Ectodermal cell (in vitro differentiated cells): ENCODE measurements around the gene TECPR2.

Experiments used
- H3K27ac ChIP-seq: 2 replicates; pipeline ENCODE4 v1.7.0; 2013; ENCODE audit warnings: mild to moderate bottlenecking, low read depth, low read length; ENCODE audit not compliant: insufficient read depth, poor library complexity, severe bottlenecking
- H3K27me3 ChIP-seq: 2 replicates; pipeline ENCODE4 v1.7.0; 2013; ENCODE audit warnings: mild to moderate bottlenecking, low read length; ENCODE audit not compliant: insufficient read depth, control insufficient read depth, poor library complexity, severe bottlenecking
- H3K36me3 ChIP-seq: one replicate; pipeline ENCODE4 v1.7.0; 2013; ENCODE audit warnings: low read length; ENCODE audit not compliant: control insufficient read depth, insufficient read depth
- H3K4me1 ChIP-seq: one replicate; pipeline ENCODE4 v1.7.0; 2013; ENCODE audit warnings: low read length; ENCODE audit not compliant: control insufficient read depth, insufficient read depth
- H3K4me3 ChIP-seq: 2 replicates; pipeline ENCODE4 v1.7.0; 2013; ENCODE audit warnings: low read depth, low read length, control low read depth; ENCODE audit not compliant: insufficient read depth
- H3K9me3 ChIP-seq: 2 replicates; pipeline ENCODE4 v1.7.0; 2013; ENCODE audit warnings: mild to moderate bottlenecking, low read length, moderate library complexity; ENCODE audit not compliant: control insufficient read depth
- WGBS, 2 experiments: methylation state at CpG; one replicate each; pipeline ENCODE4 v1.1.7; 2013; ENCODE audit warnings: missing lambda C conversion rate in 2 of 2; 5-methylcytosine and 5-hydroxymethylcytosine counted together

The TECPR2 gene

GRCh38 chr14:102454711-102455110, 92.0 kb downstream of the TECPR2 start:
- Histone ChIP-seq H3K4me1 (no peaks in the 10 kb centered on the region), H3K4me3 (no peak overlapping the region), H3K27me3 (no peaks in the 10 kb centered on the region), H3K36me3 (peaks cover 24% of the 10 kb centered on the region), H3K9me3 (no peaks in the 10 kb centered on the region), H3K27ac (no peak overlapping the region)
- 96 to 98% methylated on average over 5 of the region's 5 CpGs for WGBS, 2 experiments

DNA sequence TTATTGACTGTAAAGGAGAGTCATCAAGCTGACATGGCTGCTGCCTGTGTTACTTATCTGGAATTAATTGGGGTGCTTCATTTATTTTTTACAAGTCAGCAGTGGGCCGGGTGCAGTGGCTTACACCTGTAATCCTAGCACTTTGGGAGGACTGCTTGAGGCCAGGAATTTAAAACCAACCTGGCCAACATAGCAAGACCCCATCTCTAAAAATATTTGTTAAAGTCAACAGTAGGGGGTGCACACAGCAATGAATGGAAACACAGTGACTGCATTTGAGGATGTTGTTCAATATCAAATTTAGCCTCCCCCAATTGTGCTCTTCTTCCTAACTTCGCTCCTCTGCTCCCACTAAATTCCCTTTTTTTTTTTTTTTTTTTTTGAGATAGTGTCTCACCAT, 94.8 kb downstream of the TECPR2 start:
- Histone ChIP-seq H3K27ac (no peak overlapping the region), H3K9me3 (no peaks in the 10 kb centered on the region), H3K4me3 (no peak overlapping the region), H3K27me3 (no peaks in the 10 kb centered on the region), H3K36me3 (peaks cover 5% of the 10 kb centered on the region), H3K4me1 (no peaks in the 10 kb centered on the region)
- WGBS, 2 experiments = 88 to 98% methylated on average over 2 of the region's 2 CpGs

GRCh38 chr14:102461490-102462338, 99.0 kb downstream of the TECPR2 start:
- Histone ChIP-seq H3K27ac (no peak overlapping the region), H3K4me3 (no peak overlapping the region), H3K4me1 (no peaks in the 10 kb centered on the region), H3K36me3 (no peaks in the 10 kb centered on the region), H3K9me3 (no peaks in the 10 kb centered on the region), H3K27me3 (no peaks in the 10 kb centered on the region)
- 93 to 96% methylated on average over 14 of the region's 14 CpGs for WGBS, 2 experiments

GRCh38 chr14:102462391-102462790, 99.7 kb downstream of the TECPR2 start:
- Histone ChIP-seq H3K27me3 (no peaks in the 10 kb centered on the region), H3K9me3 (no peaks in the 10 kb centered on the region), H3K4me3 (no peak overlapping the region), H3K36me3 (no peaks in the 10 kb centered on the region), H3K4me1 (no peaks in the 10 kb centered on the region), H3K27ac (no peak overlapping the region)
- 91 to 93% methylated on average over 4 of the region's 4 CpGs for WGBS, 2 experiments

- H3K27me3 ChIP-seq = no peaks in the 10 kb centered on the region
- no peaks in the 10 kb centered on the region for H3K36me3 ChIP-seq
- no peaks in the 10 kb centered on the region for H3K9me3 ChIP-seq
- no peak overlapping the region for H3K4me3 ChIP-seq
- WGBS, 2 experiments = 96 to 97% methylated on average over 4 of the region's 4 CpGs
- H3K27ac ChIP-seq = no peak overlapping the region
- H3K4me1 ChIP-seq = no peaks in the 10 kb centered on the region
These were observed 101.3 kb downstream of the TECPR2 start for GRCh38 chr14:102464006-102464405.

DNA sequence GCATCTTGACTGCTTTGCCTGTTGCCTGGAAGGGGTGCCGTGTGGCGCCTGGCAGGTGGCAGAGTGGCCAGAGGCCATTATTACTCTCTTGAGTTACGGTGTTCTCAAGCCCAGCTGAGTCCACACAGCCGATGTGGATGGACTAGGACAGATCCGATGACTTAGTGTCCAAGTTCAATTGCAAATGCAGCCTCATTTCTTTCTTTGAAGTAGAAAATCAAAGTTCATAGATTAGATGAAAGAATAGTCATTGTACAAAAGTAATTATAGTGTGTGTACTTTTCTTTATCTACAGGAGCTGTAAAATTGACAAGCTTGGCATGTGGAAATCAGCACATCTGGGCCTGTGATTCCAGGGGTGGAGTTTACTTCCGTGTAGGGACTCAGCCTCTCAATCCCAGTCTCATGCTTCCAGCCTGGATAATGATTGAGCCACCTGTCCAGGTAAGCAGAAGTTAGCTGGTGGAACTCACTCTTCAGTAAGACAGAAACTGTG, 102.2 kb downstream of the TECPR2 start:
- no peaks in the 10 kb centered on the region for H3K27me3 ChIP-seq
- H3K27ac ChIP-seq = no peak overlapping the region
- H3K4me3 ChIP-seq = no peak overlapping the region
- WGBS, 2 experiments = 96 to 97% methylated on average over 6 of the region's 6 CpGs
- H3K9me3 ChIP-seq = no peaks in the 10 kb centered on the region
- no peaks in the 10 kb centered on the region for H3K36me3 ChIP-seq
- H3K4me1 ChIP-seq = no peaks in the 10 kb centered on the region

DNA sequence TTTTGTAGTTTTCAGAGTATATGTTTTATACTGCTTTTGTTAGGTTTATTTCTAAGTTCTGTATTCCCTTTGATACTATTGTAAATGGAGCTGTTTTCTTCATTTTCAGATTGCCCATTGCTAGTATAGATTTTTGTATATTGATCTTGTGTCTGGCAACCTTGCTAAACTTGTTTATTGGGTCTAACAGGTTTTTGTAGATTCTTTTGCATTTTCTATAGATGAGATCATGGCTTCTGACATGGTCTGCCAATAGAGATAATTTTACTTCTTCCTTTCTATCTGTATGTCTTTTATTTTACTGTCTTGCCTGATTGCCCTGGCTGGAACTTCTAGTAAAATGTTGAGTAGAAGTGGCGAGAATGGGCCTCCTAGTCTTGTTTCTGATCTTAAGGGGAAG, 106.5 kb downstream of the TECPR2 start:
- H3K27ac ChIP-seq = no peak overlapping the region
- H3K4me1 ChIP-seq = no peaks in the 10 kb centered on the region
- no peaks in the 10 kb centered on the region for H3K27me3 ChIP-seq
- H3K4me3 ChIP-seq = no peak overlapping the region
- H3K36me3 ChIP-seq = no peaks in the 10 kb centered on the region
- H3K9me3 ChIP-seq = no peaks in the 10 kb centered on the region
- WGBS, 2 experiments = 92 to 96% methylated on average over 1 of the region's 1 CpG

DNA sequence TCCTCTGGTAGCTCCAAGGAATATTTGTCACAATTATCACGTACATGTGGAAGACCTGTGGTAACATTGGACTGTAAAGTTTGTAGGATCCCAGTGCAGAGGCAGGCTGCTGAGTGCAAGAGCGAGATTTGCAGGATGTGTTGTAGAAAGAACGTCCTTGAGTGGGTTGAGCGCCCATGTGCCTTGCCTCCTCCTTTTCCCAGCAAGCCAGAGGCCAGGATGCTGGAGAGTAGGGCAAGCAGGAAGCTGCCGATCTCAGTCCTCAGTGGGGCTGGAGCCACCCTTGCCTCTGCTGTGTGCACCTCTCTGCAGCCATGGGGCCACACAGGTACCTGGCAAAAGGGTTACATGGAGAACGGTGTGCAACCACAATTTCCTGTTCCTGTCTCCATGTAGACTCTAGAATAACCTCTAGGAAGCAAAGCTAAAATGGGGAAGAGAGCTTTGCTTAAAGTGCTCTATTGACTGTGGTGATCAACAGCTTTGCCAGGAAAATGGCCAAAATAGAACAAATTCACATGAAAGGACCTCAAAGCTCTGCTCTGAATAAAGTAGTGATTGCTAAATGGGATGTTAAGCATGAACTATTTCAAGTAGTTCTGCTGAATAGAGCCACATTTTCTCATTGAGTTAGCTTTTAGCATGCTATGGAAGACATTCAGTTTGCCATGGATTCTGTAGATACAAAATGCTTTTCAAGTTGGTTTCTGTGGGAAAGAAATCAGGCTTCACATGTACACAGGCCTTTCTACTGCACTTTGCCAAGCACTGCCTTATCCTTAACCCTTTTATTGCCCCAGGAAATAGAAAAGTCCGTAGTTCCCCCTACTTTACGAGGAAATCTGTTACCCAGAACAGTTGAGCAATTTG, 109.4 kb downstream of the TECPR2 start:
- WGBS, 2 experiments = 94 to 95% methylated on average over 8 of the region's 8 CpGs
- Histone ChIP-seq H3K27ac (no peak overlapping the region), H3K36me3 (no peaks in the 10 kb centered on the region)

DNA sequence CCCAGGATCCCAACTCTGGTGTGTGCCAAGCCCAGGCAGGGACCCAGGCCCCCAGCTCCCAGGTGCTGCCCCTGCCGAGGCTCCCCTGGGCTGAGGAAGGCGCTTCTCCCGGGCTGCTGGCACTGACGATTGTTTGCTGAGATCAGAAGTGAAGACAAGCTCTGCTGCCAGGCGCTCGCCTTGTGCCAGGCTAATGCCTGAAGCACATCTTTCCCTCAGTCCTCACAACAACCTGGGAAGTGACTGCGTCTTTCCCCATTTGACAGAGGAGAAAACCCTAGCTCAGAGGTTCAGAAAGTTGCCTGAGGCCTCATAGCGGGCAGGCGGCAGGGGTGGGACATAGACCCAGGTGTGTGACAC, 110.0 kb downstream of the TECPR2 start:
- WGBS, 2 experiments = 95% methylated on average over 9 of the region's 9 CpGs
- H3K36me3 ChIP-seq = no peaks in the 10 kb centered on the region
- no peaks in the 10 kb centered on the region for H3K9me3 ChIP-seq
- H3K27me3 ChIP-seq = no peaks in the 10 kb centered on the region
- H3K27ac ChIP-seq = no peak overlapping the region
- H3K4me1 ChIP-seq = no peaks in the 10 kb centered on the region
- no peak overlapping the region for H3K4me3 ChIP-seq

More for the DNA sequence above, 109.4 kb downstream of the TECPR2 start:
- H3K4me3 ChIP-seq = no peak overlapping the region
- H3K9me3 ChIP-seq = no peaks in the 10 kb centered on the region
- H3K4me1 ChIP-seq = no peaks in the 10 kb centered on the region
- no peaks in the 10 kb centered on the region for H3K27me3 ChIP-seq

DNA sequence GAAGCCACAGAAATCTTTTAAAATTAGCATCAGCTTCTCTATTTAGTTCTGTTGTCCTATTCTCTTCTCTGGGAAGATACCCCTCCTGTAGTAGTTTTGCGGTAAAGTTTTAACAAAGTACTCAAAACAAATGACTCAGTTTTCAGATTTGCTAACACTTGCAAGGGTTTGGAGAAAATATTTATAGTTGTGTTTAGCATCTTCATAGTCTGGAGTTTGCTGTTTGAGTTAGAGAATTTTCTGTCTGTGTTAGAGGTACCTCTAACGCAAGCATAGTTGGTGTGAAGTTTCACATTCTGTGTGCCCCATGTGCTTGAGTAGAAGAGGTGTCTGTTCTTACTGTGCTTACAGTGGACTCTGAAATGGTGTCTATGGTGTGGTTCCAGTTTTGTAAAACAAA, 110.8 kb downstream of the TECPR2 start:
- Histone ChIP-seq H3K9me3 (no peaks in the 10 kb centered on the region), H3K36me3 (no peaks in the 10 kb centered on the region), H3K4me3 (no peak overlapping the region), H3K27ac (no peak overlapping the region), H3K4me1 (no peaks in the 10 kb centered on the region), H3K27me3 (no peaks in the 10 kb centered on the region)
- WGBS, 2 experiments = 95 to 98% methylated on average over 2 of the region's 2 CpGs
